HG03108 (cell line): Measurements from ENCODE around the gene RELN.
"Not testable (repeated sequence)": the region's sequence is repeated elsewhere in the genome, so short reads cannot be mapped to it uniquely, and the experiment has no call there.

Experiments
- ATAC-seq: cut with Tn5 transposase; IDR thresholded peaks from one replicate; pipeline ENCODE4 v1.9.1; 2021; ENCODE audit warnings: moderate library complexity; ENCODE audit not compliant: unreplicated experiment

Gene RELN

GRCh38 chr7:103944230-103944900, 45.1 kb downstream of the RELN start:
- no peak for ATAC-seq

GRCh38 chr7:103941976-103942375, 47.5 kb downstream of the RELN start:
- ATAC-seq = no peak

- ATAC-seq = no peak
Measured at GRCh38 chr7:103940382-103941268, 48.8 kb downstream of the RELN start.

- ATAC-seq = no peak
Measured at GRCh38 chr7:103937680-103938079, 51.8 kb downstream of the RELN start.

GRCh38 chr7:103936558-103936957, 52.9 kb downstream of the RELN start:
- ATAC-seq = no peak

- no peak for ATAC-seq
Measured at GRCh38 chr7:103934508-103934907, 55.0 kb downstream of the RELN start.

GRCh38 chr7:103932389-103932788, 57.1 kb downstream of the RELN start:
- no peak for ATAC-seq

- no peak for ATAC-seq
Measured at GRCh38 chr7:103929901-103930311, 59.6 kb downstream of the RELN start.

GRCh38 chr7:103928581-103928980, 60.9 kb downstream of the RELN start:
- no peak for ATAC-seq

- ATAC-seq = no peak
Measured at GRCh38 chr7:103924184-103924583, 65.3 kb downstream of the RELN start.

GRCh38 chr7:103922407-103922806, 67.1 kb downstream of the RELN start:
- ATAC-seq = no peak

- ATAC-seq = no peak
Measured at GRCh38 chr7:103921692-103922091, 67.8 kb downstream of the RELN start.

- ATAC-seq = no peak
Measured at GRCh38 chr7:103919272-103919868, 70.1 kb downstream of the RELN start.

- no peak for ATAC-seq
Measured at GRCh38 chr7:103918631-103919271, 70.7 kb downstream of the RELN start.

- no peak for ATAC-seq
Measured at GRCh38 chr7:103915680-103916357, 73.6 kb downstream of the RELN start.

GRCh38 chr7:103914147-103914899, 75.1 kb downstream of the RELN start:
- no peak for ATAC-seq

GRCh38 chr7:103912891-103913605, 76.4 kb downstream of the RELN start:
- no peak for ATAC-seq

- ATAC-seq = not testable (repeated sequence)
Measured at GRCh38 chr7:103911015-103911414, 78.4 kb downstream of the RELN start.

GRCh38 chr7:103905997-103906396, 83.5 kb downstream of the RELN start:
- ATAC-seq = no peak
